ENCODE results near the gene DOCK8. TPM values are rescaled to one million over a fixed set of nuclear protein-coding genes. Genes with fewer than 3 reads are reported as not detected.
A peak's percentile ranks its signal among the peaks of the same experiment; 100 is the strongest.

Gene DOCK8
- total RNA-seq, 1 donor from 2014 or later = 4.4 TPM

DNA sequence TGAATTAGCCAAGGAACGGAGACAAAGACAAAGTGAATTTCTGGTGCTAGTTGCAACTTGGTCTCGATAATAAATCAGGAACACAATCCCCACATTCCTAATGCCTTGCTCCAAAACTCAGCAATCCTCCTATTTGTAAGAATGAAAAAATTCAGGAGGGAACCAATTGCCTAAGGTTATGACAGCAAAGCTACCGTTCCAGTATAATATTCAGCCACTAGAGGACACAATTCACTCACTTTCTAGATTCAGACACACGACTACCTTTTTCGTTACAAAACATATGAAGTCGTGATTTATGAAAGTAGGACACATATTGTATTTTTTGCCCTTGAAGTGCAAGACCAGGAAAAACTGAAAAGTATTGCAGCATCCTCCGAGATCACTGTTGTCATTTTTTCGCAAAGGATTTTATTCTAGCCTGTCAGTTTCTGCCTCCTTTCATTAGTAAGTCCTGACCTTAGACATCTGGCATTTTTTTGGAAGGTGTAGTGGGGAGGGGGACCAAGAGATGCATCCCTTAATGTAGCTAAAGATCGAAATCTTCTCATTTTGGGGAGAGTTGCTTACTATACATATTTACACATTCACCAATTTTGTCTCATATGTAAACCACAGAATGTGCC is 133.1 kb downstream of the DOCK8 start:
- peak; percentile 20 for FAIRE-seq
- no peak overlapping the region for H3K27ac Mint-ChIP-seq (ENCODE audit: unreplicated experiment)

DNA sequence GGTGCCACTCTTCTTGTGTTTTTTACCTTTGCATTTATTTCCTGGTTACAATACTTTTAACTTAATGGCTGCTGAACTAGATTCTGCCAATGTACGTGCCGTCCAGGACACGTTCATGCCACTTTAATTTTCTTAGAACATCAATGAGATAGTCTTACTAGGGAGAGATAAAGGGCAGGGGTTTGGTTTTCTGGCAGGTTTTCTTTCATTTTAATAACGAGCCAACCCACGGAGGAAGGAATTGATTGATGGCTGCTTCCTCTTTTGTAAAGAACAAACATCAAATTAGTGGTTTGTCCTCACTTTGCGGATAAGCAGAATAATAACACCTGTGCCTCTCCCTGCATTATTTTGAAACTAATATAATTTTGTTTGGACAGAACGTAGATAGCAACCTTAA is 135.7 kb downstream of the DOCK8 start:
- FAIRE-seq (no peak), DNase-seq (ENCODE audit: low read depth) (no peak)
- Mint-ChIP-seq H3K9me3 (ENCODE audit: unreplicated experiment) (no peaks in the 10 kb centered on the region), H3K4me1 (ENCODE audit: low read depth, unreplicated experiment) (no peaks in the 10 kb centered on the region), H3K27me3 (ENCODE audit: low read depth, unreplicated experiment) (peaks cover 21% of the 10 kb centered on the region), H3K27ac (ENCODE audit: unreplicated experiment) (no peak overlapping the region), H3K36me3 (ENCODE audit: low read depth, unreplicated experiment) (no peaks in the 10 kb centered on the region), H3K4me3 (ENCODE audit: unreplicated experiment) (no peak overlapping the region)
- H3K4me2 ChIP-seq (ENCODE audit: low read length) = no peak overlapping the region
- H3K4me1 ChIP-seq (ENCODE audit: insufficient read depth, low read length) = no peaks in the 10 kb centered on the region
- no peaks in the 10 kb centered on the region for H3K9me3 ChIP-seq (ENCODE audit: insufficient read depth, low read depth, low read length)
- H3K79me2 ChIP-seq (ENCODE audit: insufficient read depth, low read length) = no peaks in the 10 kb centered on the region
- H4K20me1 ChIP-seq (ENCODE audit: insufficient read depth, low read length) = no peaks in the 10 kb centered on the region
- H3K4me3 ChIP-seq (ENCODE audit: insufficient read depth, low read depth, low read length) = no peak overlapping the region
- no peak overlapping the region for H3K9ac ChIP-seq (ENCODE audit: low read length)
- H2AFZ ChIP-seq (ENCODE audit: low read depth, low read length) = no peak overlapping the region
- H3K36me3 ChIP-seq (ENCODE audit: insufficient read depth, low read length) = no peaks in the 10 kb centered on the region
- peaks cover 21% of the 10 kb centered on the region for H3K27me3 ChIP-seq (ENCODE audit: insufficient read depth, low read length)
- TF ChIP-seq EZH2 (IDR thresholded peaks at IDR 0.05; ENCODE audit: insufficient read depth, low read length) (no peak), CTCF (IDR thresholded peaks at IDR 0.05; ENCODE audit: insufficient read depth, low read depth, low read length) (no peak)
- no peak overlapping the region for H3K27ac ChIP-seq (ENCODE audit: low read depth, low read length)

More for the DNA sequence above, 133.1 kb downstream of the DOCK8 start:
- Histone ChIP-seq H3K4me1 (ENCODE audit: insufficient read depth, low read length) (no peaks in the 10 kb centered on the region), H3K27me3 (ENCODE audit: insufficient read depth, low read length) (peaks cover 18% of the 10 kb centered on the region), H2AFZ (ENCODE audit: low read depth, low read length) (no peak overlapping the region), H3K4me2 (ENCODE audit: low read length) (no peak overlapping the region), H3K36me3 (ENCODE audit: insufficient read depth, low read length) (no peaks in the 10 kb centered on the region), H3K27ac (ENCODE audit: low read depth, low read length) (no peak overlapping the region), H3K4me3 (ENCODE audit: insufficient read depth, low read depth, low read length) (no peak overlapping the region), H3K9me3 (ENCODE audit: insufficient read depth, low read depth, low read length) (no peaks in the 10 kb centered on the region), H3K9ac (ENCODE audit: low read length) (no peak overlapping the region), H4K20me1 (ENCODE audit: insufficient read depth, low read length) (no peaks in the 10 kb centered on the region), H3K79me2 (ENCODE audit: insufficient read depth, low read length) (no peaks in the 10 kb centered on the region)
- H3K4me3 Mint-ChIP-seq (ENCODE audit: unreplicated experiment) = no peak overlapping the region
- peaks cover 21% of the 10 kb centered on the region for H3K27me3 Mint-ChIP-seq (ENCODE audit: low read depth, unreplicated experiment)
- H3K4me1 Mint-ChIP-seq (ENCODE audit: low read depth, unreplicated experiment) = no peaks in the 10 kb centered on the region
- TF ChIP-seq EZH2 (IDR thresholded peaks at IDR 0.05; ENCODE audit: insufficient read depth, low read length) (no peak), CTCF (IDR thresholded peaks at IDR 0.05; ENCODE audit: insufficient read depth, low read depth, low read length) (peak; percentile 55)
- H3K36me3 Mint-ChIP-seq (ENCODE audit: low read depth, unreplicated experiment) = peaks cover 3% of the 10 kb centered on the region
- peak; percentile 17 for DNase-seq (ENCODE audit: low read depth)
- H3K9me3 Mint-ChIP-seq (ENCODE audit: unreplicated experiment) = no peaks in the 10 kb centered on the region

GRCh38 chr9:351916-352315 is 137.3 kb downstream of the DOCK8 start:
- peaks cover 21% of the 10 kb centered on the region for H3K27me3 ChIP-seq (ENCODE audit: insufficient read depth, low read length)
- H3K9me3 ChIP-seq (ENCODE audit: insufficient read depth, low read depth, low read length) = no peaks in the 10 kb centered on the region
- DNase-seq (ENCODE audit: low read depth) = no peak
- Mint-ChIP-seq H3K9me3 (ENCODE audit: unreplicated experiment) (no peaks in the 10 kb centered on the region), H3K4me3 (ENCODE audit: unreplicated experiment) (no peak overlapping the region), H3K36me3 (ENCODE audit: low read depth, unreplicated experiment) (no peaks in the 10 kb centered on the region), H3K27me3 (ENCODE audit: low read depth, unreplicated experiment) (peaks cover 15% of the 10 kb centered on the region), H3K27ac (ENCODE audit: unreplicated experiment) (no peak overlapping the region), H3K4me1 (ENCODE audit: low read depth, unreplicated experiment) (peaks cover 5% of the 10 kb centered on the region)
- no peaks in the 10 kb centered on the region for H3K79me2 ChIP-seq (ENCODE audit: insufficient read depth, low read length)
- no peaks in the 10 kb centered on the region for H3K4me1 ChIP-seq (ENCODE audit: insufficient read depth, low read length)
- no peaks in the 10 kb centered on the region for H3K36me3 ChIP-seq (ENCODE audit: insufficient read depth, low read length)
- H3K9ac ChIP-seq (ENCODE audit: low read length) = no peak overlapping the region
- H3K4me2 ChIP-seq (ENCODE audit: low read length) = no peak overlapping the region
- no peak overlapping the region for H2AFZ ChIP-seq (ENCODE audit: low read depth, low read length)
- H4K20me1 ChIP-seq (ENCODE audit: insufficient read depth, low read length) = no peaks in the 10 kb centered on the region
- TF ChIP-seq EZH2 (IDR thresholded peaks at IDR 0.05; ENCODE audit: insufficient read depth, low read length) = no peak
- TF ChIP-seq CTCF (IDR thresholded peaks at IDR 0.05; ENCODE audit: insufficient read depth, low read depth, low read length) = no peak
- no peak overlapping the region for H3K27ac ChIP-seq (ENCODE audit: low read depth, low read length)
- no peak overlapping the region for H3K4me3 ChIP-seq (ENCODE audit: insufficient read depth, low read depth, low read length)
- FAIRE-seq = no peak
